ENCODE measurements around the gene FA2H.
"Not testable (repeated sequence)": the region's sequence is repeated elsewhere in the genome, so short reads cannot be mapped to it uniquely, and the experiment has no call there.

Gene FA2H

DNA sequence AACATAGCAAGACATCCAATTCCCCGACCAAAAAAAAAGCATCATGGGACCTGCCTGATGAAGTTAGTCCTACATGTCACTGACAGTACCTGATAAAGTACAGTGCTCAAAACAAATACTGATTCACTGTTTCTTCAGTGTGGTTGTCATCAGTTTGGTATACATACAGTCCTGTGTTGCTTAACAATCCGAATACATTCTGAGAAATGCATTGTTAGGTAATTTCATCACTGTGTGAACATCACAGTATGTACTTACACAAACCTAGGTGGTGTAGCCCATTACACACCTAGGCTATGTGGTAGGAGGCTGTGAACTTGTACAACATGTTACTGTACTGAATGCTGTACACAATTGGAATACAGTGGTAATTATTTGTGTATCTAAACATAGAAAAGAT, 19.0 kb upstream of the FA2H start:
- H3K79me2 ChIP-seq (ENCODE audit: insufficient read depth, low read length), result no peaks in the 10 kb centered on the region
- no peak overlapping the region for H3K4me3 ChIP-seq (ENCODE audit: insufficient read depth, low read length, poor library complexity, severe bottlenecking)
- no peaks in the 10 kb centered on the region for H4K20me1 ChIP-seq (ENCODE audit: low read depth, low read length)
- H3K9ac ChIP-seq (ENCODE audit: low read length), result no peak overlapping the region
- no peaks in the 10 kb centered on the region for H3K36me3 ChIP-seq (ENCODE audit: low read length)
- H3K9me3 ChIP-seq (ENCODE audit: insufficient read depth, low read length), result peaks cover 6% of the 10 kb centered on the region; the same call in 1 of the 2 replicates
- H3K27ac ChIP-seq (ENCODE audit: low read depth, low read length), result no peak overlapping the region
- no peak for TF ChIP-seq EZH2phosphoT487 (conservative IDR thresholded peaks at IDR 0.05; ENCODE audit: low read length)
- TF ChIP-seq, protein P1, sequence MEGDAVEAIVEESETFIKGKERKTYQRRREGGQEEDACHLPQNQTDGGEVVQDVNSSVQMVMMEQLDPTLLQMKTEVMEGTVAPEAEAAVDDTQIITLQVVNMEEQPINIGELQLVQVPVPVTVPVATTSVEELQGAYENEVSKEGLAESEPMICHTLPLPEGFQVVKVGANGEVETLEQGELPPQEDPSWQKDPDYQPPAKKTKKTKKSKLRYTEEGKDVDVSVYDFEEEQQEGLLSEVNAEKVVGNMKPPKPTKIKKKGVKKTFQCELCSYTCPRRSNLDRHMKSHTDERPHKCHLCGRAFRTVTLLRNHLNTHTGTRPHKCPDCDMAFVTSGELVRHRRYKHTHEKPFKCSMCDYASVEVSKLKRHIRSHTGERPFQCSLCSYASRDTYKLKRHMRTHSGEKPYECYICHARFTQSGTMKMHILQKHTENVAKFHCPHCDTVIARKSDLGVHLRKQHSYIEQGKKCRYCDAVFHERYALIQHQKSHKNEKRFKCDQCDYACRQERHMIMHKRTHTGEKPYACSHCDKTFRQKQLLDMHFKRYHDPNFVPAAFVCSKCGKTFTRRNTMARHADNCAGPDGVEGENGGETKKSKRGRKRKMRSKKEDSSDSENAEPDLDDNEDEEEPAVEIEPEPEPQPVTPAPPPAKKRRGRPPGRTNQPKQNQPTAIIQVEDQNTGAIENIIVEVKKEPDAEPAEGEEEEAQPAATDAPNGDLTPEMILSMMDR (IDR thresholded peaks at IDR 0.05; ENCODE audit: insufficient read depth, low read length, poor library complexity, severe bottlenecking), result no peak
- no peak overlapping the region for H2AFZ ChIP-seq (ENCODE audit: low read depth, low read length, severe bottlenecking)
- H3F3A ChIP-seq (ENCODE audit: insufficient read depth), result no peaks in the 10 kb centered on the region
- H3K4me2 ChIP-seq (ENCODE audit: low read depth, low read length, poor library complexity, severe bottlenecking), result no peak overlapping the region
- no peaks in the 10 kb centered on the region for H3K9me2 ChIP-seq (replicated peaks; ENCODE audit: insufficient read depth, low read length)
- no peaks in the 10 kb centered on the region; the same call in none of the 2 replicates for H3K27me3 ChIP-seq (ENCODE audit: low read length)

DNA sequence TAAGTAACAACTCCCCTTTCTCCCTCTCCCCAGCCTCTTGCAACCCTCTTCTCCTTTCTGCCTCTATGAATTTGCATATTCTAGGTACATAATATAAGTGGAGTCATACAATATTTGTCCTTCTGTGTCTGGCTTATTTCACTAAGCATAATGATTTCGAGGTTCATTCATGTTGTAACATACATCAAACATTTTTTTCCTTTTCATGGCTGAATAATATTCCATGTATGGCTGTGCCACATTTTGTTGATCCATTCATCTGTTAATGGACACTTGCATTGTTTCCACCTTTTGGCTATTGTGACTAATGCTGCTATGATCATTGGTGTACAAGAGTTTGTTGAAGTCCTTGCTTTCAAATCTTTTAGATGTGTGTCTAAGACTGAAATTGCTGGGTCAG, 17.6 kb upstream of the FA2H start:
- Histone ChIP-seq H3K36me3 (ENCODE audit: low read length) (no peaks in the 10 kb centered on the region), H3K27ac (ENCODE audit: low read depth, low read length) (no peak overlapping the region), H2AFZ (ENCODE audit: low read depth, low read length, severe bottlenecking) (no peak overlapping the region), H3K79me2 (ENCODE audit: insufficient read depth, low read length) (no peaks in the 10 kb centered on the region), H3F3A (ENCODE audit: insufficient read depth) (no peaks in the 10 kb centered on the region), H3K9me3 (ENCODE audit: insufficient read depth, low read length) (peaks cover 6% of the 10 kb centered on the region; the same call in 1 of the 2 replicates), H3K27me3 (ENCODE audit: low read length) (no peaks in the 10 kb centered on the region; the same call in none of the 2 replicates), H4K20me1 (ENCODE audit: low read depth, low read length) (no peaks in the 10 kb centered on the region), H3K4me3 (ENCODE audit: insufficient read depth, low read length, poor library complexity, severe bottlenecking) (no peak overlapping the region), H3K9me2 (replicated peaks; ENCODE audit: insufficient read depth, low read length) (no peaks in the 10 kb centered on the region), H3K9ac (ENCODE audit: low read length) (no peak overlapping the region), H3K4me2 (ENCODE audit: low read depth, low read length, poor library complexity, severe bottlenecking) (no peak overlapping the region)
- TF ChIP-seq, protein P1 (IDR thresholded peaks at IDR 0.05; ENCODE audit: insufficient read depth, low read length, poor library complexity, severe bottlenecking), result no peak
- no peak for TF ChIP-seq EZH2phosphoT487 (conservative IDR thresholded peaks at IDR 0.05; ENCODE audit: low read length)

DNA sequence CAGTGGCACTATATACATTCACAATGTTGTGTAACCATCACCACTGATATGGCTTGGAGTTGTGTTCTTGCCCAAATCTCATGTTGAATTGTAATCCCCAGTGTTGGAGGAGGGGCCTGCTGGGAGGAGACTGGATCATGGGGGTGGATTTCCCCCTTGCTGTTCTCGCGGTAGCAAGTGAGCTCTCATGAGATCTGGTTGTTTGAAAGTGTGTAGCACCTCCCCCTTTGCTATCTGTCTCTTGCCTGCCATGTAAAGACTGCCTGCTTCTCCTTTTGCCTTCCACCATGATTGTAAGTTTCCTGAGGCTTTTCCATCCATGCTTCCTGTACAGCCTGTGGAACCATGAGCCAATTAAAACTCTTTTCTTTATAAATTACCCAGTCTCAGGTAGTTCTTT, 17.1 kb upstream of the FA2H start:
- not testable (repeated sequence) for H3K4me3 ChIP-seq (ENCODE audit: insufficient read depth, low read length, poor library complexity, severe bottlenecking); H2AFZ ChIP-seq (ENCODE audit: low read depth, low read length, severe bottlenecking); H3K79me2 ChIP-seq (ENCODE audit: insufficient read depth, low read length); H3K9me2 ChIP-seq (replicated peaks; ENCODE audit: insufficient read depth, low read length); H3K9me3 ChIP-seq (ENCODE audit: insufficient read depth, low read length); H3K36me3 ChIP-seq (ENCODE audit: low read length); H4K20me1 ChIP-seq (ENCODE audit: low read depth, low read length); H3K4me2 ChIP-seq (ENCODE audit: low read depth, low read length, poor library complexity, severe bottlenecking); H3F3A ChIP-seq (ENCODE audit: insufficient read depth); H3K27ac ChIP-seq (ENCODE audit: low read depth, low read length); H3K27me3 ChIP-seq (ENCODE audit: low read length); H3K9ac ChIP-seq (ENCODE audit: low read length)

DNA sequence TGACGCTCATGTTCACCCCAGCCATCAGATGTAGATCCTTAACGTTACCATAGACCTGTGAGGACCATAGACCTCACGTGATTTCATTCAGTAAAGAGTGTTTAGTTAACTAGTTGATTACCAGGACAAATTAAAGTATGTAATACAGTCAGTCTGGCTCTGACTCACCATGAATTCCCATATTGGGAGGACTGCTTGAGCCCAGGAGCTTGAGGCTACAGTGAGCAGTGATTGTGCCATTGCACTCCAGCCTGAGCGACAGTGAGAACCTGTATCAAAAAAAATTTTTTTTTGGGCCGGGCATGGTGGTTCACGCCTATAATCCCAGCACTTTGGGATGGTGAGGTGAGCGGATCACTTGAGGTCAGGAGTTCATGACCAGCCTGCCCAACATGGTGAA, 13.5 kb upstream of the FA2H start:
- Histone ChIP-seq H3K36me3 (ENCODE audit: low read length) (no peaks in the 10 kb centered on the region), H3K27me3 (ENCODE audit: low read length) (no peaks in the 10 kb centered on the region; the same call in none of the 2 replicates), H3K79me2 (ENCODE audit: insufficient read depth, low read length) (no peaks in the 10 kb centered on the region), H3K9ac (ENCODE audit: low read length) (no peak overlapping the region), H3K9me3 (ENCODE audit: insufficient read depth, low read length) (peaks cover 6% of the 10 kb centered on the region; the same call in 1 of the 2 replicates), H2AFZ (ENCODE audit: low read depth, low read length, severe bottlenecking) (no peak overlapping the region), H3K9me2 (replicated peaks; ENCODE audit: insufficient read depth, low read length) (no peaks in the 10 kb centered on the region), H3K4me3 (ENCODE audit: insufficient read depth, low read length, poor library complexity, severe bottlenecking) (no peak overlapping the region), H3K4me2 (ENCODE audit: low read depth, low read length, poor library complexity, severe bottlenecking) (no peak overlapping the region), H4K20me1 (ENCODE audit: low read depth, low read length) (no peaks in the 10 kb centered on the region), H3K27ac (ENCODE audit: low read depth, low read length) (no peak overlapping the region), H3F3A (ENCODE audit: insufficient read depth) (no peaks in the 10 kb centered on the region)
- TF ChIP-seq EZH2phosphoT487 (conservative IDR thresholded peaks at IDR 0.05; ENCODE audit: low read length), result no peak
- TF ChIP-seq, protein P1 (IDR thresholded peaks at IDR 0.05; ENCODE audit: insufficient read depth, low read length, poor library complexity, severe bottlenecking), result no peak
